ENCODE data around the gene VCY1B.
"Not testable (repeated sequence)": the region's sequence is repeated elsewhere in the genome, so short reads cannot be mapped to it uniquely, and the experiment has no call there.

Gene VCY1B

DNA sequence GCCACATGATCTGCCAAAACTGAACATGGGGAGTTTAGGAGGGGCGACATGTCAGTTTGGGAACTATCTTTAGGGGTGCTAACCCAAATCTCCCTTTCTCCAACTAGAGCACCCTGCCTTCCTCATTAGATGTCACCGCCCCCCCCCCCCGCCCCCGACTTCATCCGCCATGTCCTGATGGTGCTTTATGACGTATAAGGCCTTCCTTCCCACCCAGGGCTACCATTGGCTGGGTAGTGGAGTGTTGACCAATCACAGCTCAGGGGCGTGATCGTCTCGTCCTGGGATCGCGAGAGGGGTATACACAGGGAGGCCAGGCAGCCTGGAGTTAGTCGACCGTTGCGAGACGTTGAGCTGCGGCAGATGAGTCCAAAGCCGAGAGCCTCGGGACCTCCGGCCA is at the start of gene VCY1B:
Gene VCY1B (plus strand): TSS at position 301 of the 400 bp plus-strand sequence. CDS start 63 bp downstream, at position 364.
- not testable (repeated sequence) for DNase-seq

DNA sequence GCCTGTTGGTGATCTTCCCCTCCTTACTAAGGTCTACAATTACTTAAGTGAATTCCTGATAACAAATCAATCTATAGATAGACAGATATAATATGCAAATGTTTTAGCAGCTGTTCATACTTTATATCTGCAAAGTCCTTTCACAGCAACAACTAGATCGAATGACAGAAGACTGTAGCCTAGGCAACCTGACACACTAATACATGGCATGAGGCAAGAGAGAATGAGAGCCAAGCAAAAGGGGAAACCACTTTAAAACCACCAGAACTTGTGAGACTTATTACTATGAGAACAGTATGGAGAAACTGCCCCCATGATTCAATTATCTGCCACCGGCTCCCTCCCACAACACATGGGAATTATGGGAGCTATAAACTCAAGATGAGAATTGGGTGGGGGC is 44.1 kb upstream of the VCY1B start:
- DNase-seq, result not testable (repeated sequence)

DNA sequence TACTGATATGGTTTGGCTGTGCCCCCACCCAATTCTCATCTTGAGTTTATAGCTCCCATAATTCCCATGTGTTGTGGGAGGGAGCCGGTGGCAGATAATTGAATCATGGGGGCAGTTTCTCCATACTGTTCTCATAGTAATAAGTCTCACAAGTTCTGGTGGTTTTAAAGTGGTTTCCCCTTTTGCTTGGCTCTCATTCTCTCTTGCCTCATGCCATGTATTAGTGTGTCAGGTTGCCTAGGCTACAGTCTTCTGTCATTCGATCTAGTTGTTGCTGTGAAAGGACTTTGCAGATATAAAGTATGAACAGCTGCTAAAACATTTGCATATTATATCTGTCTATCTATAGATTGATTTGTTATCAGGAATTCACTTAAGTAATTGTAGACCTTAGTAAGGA is 25.6 kb upstream of the VCY1B start:
- not testable (repeated sequence) for DNase-seq

DNA sequence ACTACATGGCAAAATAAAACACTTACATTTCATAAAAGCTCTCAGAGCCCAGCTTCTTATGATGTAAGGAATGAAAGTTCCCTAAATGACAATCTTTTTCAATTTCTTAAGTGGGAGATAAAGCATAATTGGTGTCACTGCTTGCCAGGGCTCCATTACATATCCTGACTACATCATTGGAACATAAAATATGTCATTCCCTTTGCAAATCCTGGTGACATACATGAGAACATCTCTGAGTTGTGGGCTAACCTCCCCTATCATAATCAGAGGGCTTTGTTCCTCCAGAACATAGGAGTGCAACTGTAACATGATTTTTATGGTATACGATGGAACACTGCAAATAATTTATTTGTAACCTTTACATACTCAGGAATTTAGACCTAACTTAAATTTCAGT is 29.9 kb downstream of the VCY1B start:
- DNase-seq, result no peak
